Stimulated activated CD4-positive, alpha-beta T cell treated with anti-CD3 and anti-CD28 coated beads, TNF-alpha, amount 100 ng/mL, for 1 hour (primary cell): ENCODE results near the gene PRAMEF14.
"Not testable (repeated sequence)": the region's sequence is repeated elsewhere in the genome, so short reads cannot be mapped to it uniquely, and the experiment has no call there.

Experiments used
- DNase-seq, 3 donors: peaks; one replicate each; pipeline ENCODE4 v3.0.0-alpha.2; 2020; ENCODE audit warnings: low read depth in 3 of 3, low spot score in 1 of 3

PRAMEF14 gene

GRCh38 chr1:13347034-13347433 lies at the start of gene PRAMEF14:
Gene PRAMEF14 (minus strand): TSS chr1:13347134. CDS start chr1:13345314, 1,820 bp downstream.
- DNase-seq = not testable (repeated sequence)

- not testable (repeated sequence) for DNase-seq
Measured at GRCh38 chr1:13395311-13395710, 48.4 kb upstream of the PRAMEF14 start.

GRCh38 chr1:13394761-13395160 lies 47.8 kb upstream of the PRAMEF14 start:
- not testable (repeated sequence) for DNase-seq

GRCh38 chr1:13393004-13393403 lies 46.1 kb upstream of the PRAMEF14 start:
- not testable (repeated sequence) for DNase-seq

GRCh38 chr1:13389332-13389731 lies 42.4 kb upstream of the PRAMEF14 start, which contains the start of gene PRAMEF17:
Gene PRAMEF17 (plus strand): TSS chr1:13389632. CDS start chr1:13389658, 26 bp downstream.
- not testable (repeated sequence) for DNase-seq

- not testable (repeated sequence) for DNase-seq
Measured at GRCh38 chr1:13380380-13380779, 33.4 kb upstream of the PRAMEF14 start.

GRCh38 chr1:13378983-13379382 lies 32.0 kb upstream of the PRAMEF14 start:
- DNase-seq = not testable (repeated sequence)

- DNase-seq = not testable (repeated sequence)
Measured at GRCh38 chr1:13368544-13368943, 21.6 kb upstream of the PRAMEF14 start.

GRCh38 chr1:13366536-13366935 lies 19.6 kb upstream of the PRAMEF14 start:
- DNase-seq = not testable (repeated sequence)

- DNase-seq = not testable (repeated sequence)
Measured at GRCh38 chr1:13364928-13365327, 18.0 kb upstream of the PRAMEF14 start.

GRCh38 chr1:13362364-13362763 lies 15.4 kb upstream of the PRAMEF14 start:
- not testable (repeated sequence) for DNase-seq

GRCh38 chr1:13356774-13357173 lies 9.8 kb upstream of the PRAMEF14 start:
- not testable (repeated sequence) for DNase-seq

- DNase-seq = not testable (repeated sequence)
Measured at GRCh38 chr1:13354475-13354874, 7.5 kb upstream of the PRAMEF14 start.

- not testable (repeated sequence) for DNase-seq
Measured at GRCh38 chr1:13353476-13353875, 6.5 kb upstream of the PRAMEF14 start.

- DNase-seq = not testable (repeated sequence)
Measured at GRCh38 chr1:13342496-13342895, 4.4 kb downstream of the PRAMEF14 start.

- DNase-seq = not testable (repeated sequence)
Measured at GRCh38 chr1:13315281-13315680, 31.7 kb downstream of the PRAMEF14 start, which contains the start of gene PRAMEF15. Gene PRAMEF15 (plus strand): TSS chr1:13315581. CDS start chr1:13318408, 2,827 bp downstream.

GRCh38 chr1:13303239-13303638 lies 43.7 kb downstream of the PRAMEF14 start, which contains the start of gene PRAMEF33:
Gene PRAMEF33 (plus strand): TSS chr1:13303539. CDS start chr1:13305955, 2,416 bp downstream.
- DNase-seq = not testable (repeated sequence)

- DNase-seq = not testable (repeated sequence)
Measured at GRCh38 chr1:13302197-13302596, 44.7 kb downstream of the PRAMEF14 start.

GRCh38 chr1:13298699-13299098 lies 48.2 kb downstream of the PRAMEF14 start:
- DNase-seq = not testable (repeated sequence)

GRCh38 chr1:13297216-13297931 lies 49.6 kb downstream of the PRAMEF14 start:
- not testable (repeated sequence) for DNase-seq
